Endodermal cell (in vitro differentiated cells): ENCODE results near the gene LAMB4. TPM values are rescaled to one million over a fixed set of nuclear protein-coding genes. Genes with fewer than 3 reads are reported as not detected.

Experiments used
- DNase-seq: peaks from one replicate; pipeline ENCODE4 v3.0.0-alpha.2; 2017
- H3K27ac ChIP-seq: 2 replicates; pipeline ENCODE4 v1.5.1; 2013; ENCODE audit warnings: mild to moderate bottlenecking, low read depth, low read length, moderate library complexity
- H3K27me3 ChIP-seq: 2 replicates; pipeline ENCODE4 v1.6.1; 2013; ENCODE audit warnings: mild to moderate bottlenecking, low read length, moderate library complexity; ENCODE audit not compliant: insufficient read depth, control insufficient read depth, poor library complexity, severe bottlenecking
- H3K36me3 ChIP-seq: 2 replicates; pipeline ENCODE4 v1.7.0; 2013; ENCODE audit warnings: mild to moderate bottlenecking, low read length, moderate library complexity; ENCODE audit not compliant: control insufficient read depth, insufficient read depth
- H3K4me1 ChIP-seq: one replicate; pipeline ENCODE4 v1.7.0; 2013; ENCODE audit warnings: low read length; ENCODE audit not compliant: control insufficient read depth, insufficient read depth
- H3K4me3 ChIP-seq: 2 replicates; pipeline ENCODE4 v1.5.1; 2013; ENCODE audit warnings: mild to moderate bottlenecking, low read length, moderate library complexity
- H3K9ac ChIP-seq: 2 replicates; pipeline ENCODE4 v1.6.1; 2013; ENCODE audit warnings: mild to moderate bottlenecking, low read length, moderate library complexity; ENCODE audit not compliant: poor library complexity, severe bottlenecking; ENCODE audit errors: extremely low read depth
- H3K9me3 ChIP-seq: 2 replicates; pipeline ENCODE4 v1.6.1; 2013; ENCODE audit warnings: mild to moderate bottlenecking, low read length, moderate library complexity; ENCODE audit not compliant: control insufficient read depth
- H3K27ac Mint-ChIP-seq: 2 replicates; pipeline ENCODE4 v1.8.0; 2020; ENCODE audit warnings: mixed read lengths
- H3K27me3 Mint-ChIP-seq: 2 replicates; pipeline ENCODE4 v1.8.0; 2021; ENCODE audit warnings: mild to moderate bottlenecking, mixed read lengths; ENCODE audit not compliant: insufficient read depth
- H3K36me3 Mint-ChIP-seq: 2 replicates; pipeline ENCODE4 v1.8.0; 2020; ENCODE audit warnings: low read depth, mixed read lengths
- H3K4me1 Mint-ChIP-seq: 2 replicates; pipeline ENCODE4 v1.8.0; 2020; ENCODE audit warnings: mixed read lengths
- H3K4me3 Mint-ChIP-seq: 2 replicates; pipeline ENCODE4 v1.8.0; 2020; ENCODE audit warnings: mild to moderate bottlenecking, moderate library complexity, mixed read lengths
- H3K9me3 Mint-ChIP-seq: 2 replicates; pipeline ENCODE4 v1.8.0; 2020; ENCODE audit warnings: mild to moderate bottlenecking, mixed read lengths
- whole genome bisulfite sequencing, 2 experiments: methylation state at CpG; one replicate each; pipeline versions ENCODE4 v1.1.5 to v1.1.7; 2013; ENCODE audit warnings: missing lambda C conversion rate in 2 of 2, mixed read lengths in 1 of 2; ENCODE audit not compliant: insufficient coverage in 1 of 2, insufficient read length in 1 of 2; 5-methylcytosine and 5-hydroxymethylcytosine counted together
- total RNA-seq, 2 donors: library from RNA; stranded (reverse); fragmentation: NEBNext Ultra II Directional in 1 of 2; extraction: Animal tissue kit (Norgen Biotek cat#: 25700) in 1 of 2; gene quantifications; 2 replicates in 1 of 2; 3 replicates in 1 of 2; pipeline ENCODE4 v1.2.1, GENCODE V29; 2021
- TF ChIP-seq, protein P1 (sequence below): fragments of 200-600 bp; sonication (generic); conservative IDR thresholded peaks from 2 replicates; pipeline ENCODE4 v1.5.0; 2021; ENCODE audit warnings: antibody characterized with exemption, mild to moderate bottlenecking

LAMB4 gene
- total RNA-seq, 2 donors from 2014 or later: not detected

DNA sequence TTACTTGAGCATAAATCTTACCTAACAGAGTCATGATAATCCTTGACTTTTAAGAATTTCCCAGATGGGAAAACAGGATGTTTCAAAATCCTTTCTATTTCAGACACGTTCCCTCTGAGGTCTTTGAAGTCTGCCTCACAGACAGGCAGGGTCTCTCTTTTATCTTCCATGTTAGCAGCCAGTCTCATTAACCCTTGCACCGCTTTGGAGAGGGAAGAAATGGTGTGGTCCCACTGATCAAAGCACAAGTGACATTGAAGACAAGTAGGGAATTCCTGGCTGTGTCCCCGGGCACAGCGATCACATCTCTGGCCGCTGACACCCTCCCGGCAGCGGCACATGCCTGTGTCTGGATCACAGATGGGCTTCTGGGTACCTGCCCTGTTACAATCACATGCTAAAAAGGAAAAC, 74.5 kb downstream of the LAMB4 start:
- no peaks in the 10 kb centered on the region for H3K36me3 ChIP-seq
- no peaks in the 10 kb centered on the region for H3K27me3 ChIP-seq
- TF ChIP-seq, protein P1, sequence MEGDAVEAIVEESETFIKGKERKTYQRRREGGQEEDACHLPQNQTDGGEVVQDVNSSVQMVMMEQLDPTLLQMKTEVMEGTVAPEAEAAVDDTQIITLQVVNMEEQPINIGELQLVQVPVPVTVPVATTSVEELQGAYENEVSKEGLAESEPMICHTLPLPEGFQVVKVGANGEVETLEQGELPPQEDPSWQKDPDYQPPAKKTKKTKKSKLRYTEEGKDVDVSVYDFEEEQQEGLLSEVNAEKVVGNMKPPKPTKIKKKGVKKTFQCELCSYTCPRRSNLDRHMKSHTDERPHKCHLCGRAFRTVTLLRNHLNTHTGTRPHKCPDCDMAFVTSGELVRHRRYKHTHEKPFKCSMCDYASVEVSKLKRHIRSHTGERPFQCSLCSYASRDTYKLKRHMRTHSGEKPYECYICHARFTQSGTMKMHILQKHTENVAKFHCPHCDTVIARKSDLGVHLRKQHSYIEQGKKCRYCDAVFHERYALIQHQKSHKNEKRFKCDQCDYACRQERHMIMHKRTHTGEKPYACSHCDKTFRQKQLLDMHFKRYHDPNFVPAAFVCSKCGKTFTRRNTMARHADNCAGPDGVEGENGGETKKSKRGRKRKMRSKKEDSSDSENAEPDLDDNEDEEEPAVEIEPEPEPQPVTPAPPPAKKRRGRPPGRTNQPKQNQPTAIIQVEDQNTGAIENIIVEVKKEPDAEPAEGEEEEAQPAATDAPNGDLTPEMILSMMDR: no peak
- H3K27ac ChIP-seq: no peak overlapping the region
- H3K9me3 ChIP-seq: no peaks in the 10 kb centered on the region
- no peak overlapping the region for H3K9ac ChIP-seq
- no peaks in the 10 kb centered on the region for H3K36me3 Mint-ChIP-seq
- no peaks in the 10 kb centered on the region for H3K4me1 ChIP-seq
- no peak overlapping the region for H3K4me3 Mint-ChIP-seq
- no peak overlapping the region for H3K27ac Mint-ChIP-seq
- H3K27me3 Mint-ChIP-seq: no peaks in the 10 kb centered on the region
- DNase-seq: no peak
- no peaks in the 10 kb centered on the region for H3K4me1 Mint-ChIP-seq
- 68 to 85% methylated on average over 7 of the region's 7 CpGs for WGBS, 2 experiments
- H3K9me3 Mint-ChIP-seq: no peaks in the 10 kb centered on the region
- no peak overlapping the region for H3K4me3 ChIP-seq

DNA sequence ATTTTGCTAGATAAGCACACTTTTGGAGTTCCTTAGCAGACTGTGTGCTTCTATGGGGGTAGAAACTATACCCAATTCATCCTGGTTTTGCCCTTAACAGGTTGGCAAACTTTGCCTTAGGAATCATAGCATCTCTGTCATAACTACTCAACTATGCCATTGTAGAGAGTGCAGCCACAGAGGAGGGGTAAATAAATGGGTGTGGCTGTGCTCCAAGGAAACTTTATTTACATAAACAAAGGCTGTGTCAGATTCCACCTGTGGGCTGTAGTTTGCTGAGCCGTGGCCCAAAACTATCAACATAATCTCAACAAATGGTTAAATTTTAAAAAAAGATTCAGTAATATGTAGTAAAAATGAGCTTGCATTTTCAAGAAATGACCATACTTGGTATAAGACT, 75.6 kb downstream of the LAMB4 start:
- H3K9ac ChIP-seq: no peak overlapping the region
- no peak overlapping the region for H3K4me3 Mint-ChIP-seq
- WGBS, 2 experiments: 100% methylated on average over 1 of the region's 1 CpG; no CpG with 5 or more reads in 1 of the 2 experiments
- no peaks in the 10 kb centered on the region for H3K36me3 Mint-ChIP-seq
- no peaks in the 10 kb centered on the region for H3K9me3 Mint-ChIP-seq
- TF ChIP-seq, protein P1: no peak
- H3K27ac Mint-ChIP-seq: no peak overlapping the region
- H3K27me3 Mint-ChIP-seq: no peaks in the 10 kb centered on the region
- no peaks in the 10 kb centered on the region for H3K4me1 ChIP-seq
- DNase-seq: no peak
- no peaks in the 10 kb centered on the region for H3K36me3 ChIP-seq
- no peak overlapping the region for H3K4me3 ChIP-seq
- no peak overlapping the region for H3K27ac ChIP-seq
- H3K9me3 ChIP-seq: no peaks in the 10 kb centered on the region
- peaks cover 2% of the 10 kb centered on the region for H3K4me1 Mint-ChIP-seq
- H3K27me3 ChIP-seq: no peaks in the 10 kb centered on the region

DNA sequence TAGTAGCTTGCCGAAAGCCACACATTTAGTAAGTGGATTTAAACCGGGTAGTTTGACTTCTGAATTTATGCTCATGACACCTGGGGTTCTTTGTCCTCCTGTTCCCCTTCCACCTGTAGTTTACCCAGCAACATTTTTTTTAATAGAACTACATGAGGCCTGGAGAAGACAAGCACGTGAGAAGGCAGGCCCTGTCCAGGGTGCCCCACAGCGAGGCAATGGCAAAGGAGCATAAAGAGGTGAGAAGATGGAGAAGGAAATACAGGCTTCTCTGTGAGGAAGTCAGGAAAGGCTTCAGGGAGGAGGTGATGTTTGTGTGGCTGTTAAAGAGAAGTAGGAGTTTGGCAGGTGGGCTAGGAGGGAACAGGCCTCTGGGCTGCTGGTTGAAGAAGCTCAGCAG, 76.9 kb downstream of the LAMB4 start:
- no peak overlapping the region for H3K4me3 Mint-ChIP-seq
- DNase-seq: no peak
- H3K9me3 ChIP-seq: no peaks in the 10 kb centered on the region
- TF ChIP-seq, protein P1: no peak
- no peaks in the 10 kb centered on the region for H3K4me1 ChIP-seq
- H3K36me3 Mint-ChIP-seq: no peaks in the 10 kb centered on the region
- H3K27ac ChIP-seq: no peak overlapping the region
- H3K9me3 Mint-ChIP-seq: no peaks in the 10 kb centered on the region
- no peak overlapping the region for H3K4me3 ChIP-seq
- H3K27ac Mint-ChIP-seq: no peak overlapping the region
- H3K36me3 ChIP-seq: no peaks in the 10 kb centered on the region
- no peaks in the 10 kb centered on the region for H3K27me3 ChIP-seq
- peaks cover 2% of the 10 kb centered on the region for H3K4me1 Mint-ChIP-seq
- no peaks in the 10 kb centered on the region for H3K27me3 Mint-ChIP-seq
- WGBS, 2 experiments: 86 to 92% methylated on average over 2 to 4 of the region's 4 CpGs
- H3K9ac ChIP-seq: no peak overlapping the region
